ENCODE measurements around the gene ARL17B.
"Not testable (repeated sequence)": the region's sequence is repeated elsewhere in the genome, so short reads cannot be mapped to it uniquely, and the experiment has no call there.

The ARL17B gene

DNA sequence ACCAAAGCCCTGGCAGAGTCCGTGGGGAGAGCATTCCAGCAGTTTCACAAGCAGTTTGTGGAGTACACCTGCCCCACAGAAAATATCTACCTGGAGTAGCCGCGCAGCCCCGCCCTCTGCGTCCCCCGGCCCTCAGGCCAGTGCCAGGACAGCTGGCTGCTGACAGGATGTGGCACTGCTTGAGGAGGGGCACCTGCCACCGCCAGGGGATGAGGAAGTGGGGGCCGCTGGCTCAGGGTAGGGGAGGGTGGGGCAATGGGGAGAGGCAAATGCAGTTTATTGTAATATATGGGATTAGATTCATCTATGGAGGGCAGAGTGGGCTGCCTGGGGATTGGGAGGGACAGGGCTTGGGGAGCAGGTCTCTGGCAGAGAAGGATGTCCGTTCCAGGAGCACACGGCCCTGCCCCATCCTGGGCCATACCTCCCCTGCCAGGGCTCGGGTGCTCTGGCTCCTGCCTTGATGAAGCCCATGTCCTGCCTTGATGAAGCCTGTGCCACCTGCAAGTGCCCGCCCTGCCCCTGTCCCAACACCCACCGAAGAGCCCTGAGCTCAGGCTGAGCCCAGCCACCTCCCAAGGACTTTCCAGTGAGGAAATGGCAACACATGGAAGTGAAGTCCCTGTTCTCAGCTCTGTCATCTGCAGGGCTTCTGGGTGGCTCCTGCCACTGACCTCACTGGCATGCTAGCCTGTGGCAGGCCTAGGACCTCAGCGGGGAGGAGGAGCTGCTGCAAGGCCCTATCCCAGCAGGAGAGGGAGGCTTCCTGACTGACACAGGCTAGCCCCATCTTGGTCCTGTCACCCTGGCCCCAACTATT is 116.4 kb downstream of the ARL17B start:
- DNase-seq = not testable (repeated sequence)

- not testable (repeated sequence) for DNase-seq
Observed at GRCh38 chr17:46244339-46244913, 117.1 kb downstream of the ARL17B start.

GRCh38 chr17:46243928-46244327 is 117.6 kb downstream of the ARL17B start:
- not testable (repeated sequence) for DNase-seq

DNA sequence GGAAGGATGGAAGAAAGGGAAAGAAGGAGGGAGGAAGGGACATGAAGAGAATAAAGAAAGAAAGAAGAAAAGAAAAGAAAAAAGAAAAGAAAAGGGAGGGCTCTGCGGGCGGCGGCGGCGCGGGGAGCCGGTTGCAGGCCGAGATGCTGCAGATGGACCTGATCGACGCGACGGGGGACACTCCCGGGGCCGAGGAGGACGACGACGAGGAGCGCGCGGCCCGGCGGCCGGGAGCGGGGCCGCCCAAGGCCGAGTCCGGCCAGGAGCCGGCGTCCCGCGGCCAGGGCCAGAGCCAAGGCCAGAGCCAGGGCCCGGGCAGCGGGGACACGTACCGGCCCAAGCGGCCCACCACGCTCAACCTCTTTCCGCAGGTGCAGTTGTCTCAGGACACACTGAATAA is 118.1 kb downstream of the ARL17B start:
- DNase-seq = not testable (repeated sequence)

- DNase-seq = not testable (repeated sequence)
Observed at GRCh38 chr17:46231359-46231758, 130.2 kb downstream of the ARL17B start.

- DNase-seq = peak; percentile 76
Observed at GRCh38 chr17:46225274-46225794, 136.2 kb downstream of the ARL17B start.

DNA sequence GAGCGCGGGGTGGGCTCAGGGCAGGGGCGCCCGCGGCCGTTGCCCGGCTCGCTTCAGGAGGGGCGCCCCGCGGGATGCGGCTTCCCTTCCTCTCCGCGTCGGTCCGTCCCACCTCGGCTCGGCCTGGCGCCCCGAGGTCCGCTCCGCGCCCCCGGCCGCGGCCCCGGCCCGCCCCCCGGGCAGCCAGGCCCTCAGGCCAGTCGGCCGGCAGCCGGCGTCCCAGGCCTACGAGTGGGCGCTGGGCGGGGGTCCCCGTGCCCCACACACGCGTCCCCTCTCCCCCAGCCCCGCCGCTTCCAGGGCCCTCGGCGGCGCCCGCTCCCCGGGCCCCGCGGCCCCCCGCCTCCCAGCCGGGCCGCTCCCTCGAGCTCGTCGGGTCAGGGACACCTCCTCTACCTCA is 136.7 kb downstream of the ARL17B start:
- DNase-seq = not testable (repeated sequence)
